Measurements from ENCODE around the gene ERMP1.
A peak's percentile ranks its signal among the peaks of the same experiment; 100 is the strongest.

ERMP1 gene

GRCh38 chr9:5869315-5870019 lies 36.5 kb upstream of the ERMP1 start:
- DNase-seq (ENCODE audit: low read depth), result peak; percentile 51
- no peak overlapping the region for H3K4me3 ChIP-seq (ENCODE audit: low read depth, low read length)
- TF ChIP-seq MYC (IDR thresholded peaks at IDR 0.05; ENCODE audit: low read depth, low read length) (no peak), POLR2A (IDR thresholded peaks at IDR 0.05; ENCODE audit: extremely low read depth, insufficient read length) (no peak), MAX (IDR thresholded peaks at IDR 0.05; ENCODE audit: low read depth, low read length) (no peak), CTCF (IDR thresholded peaks at IDR 0.05; ENCODE audit: low read depth, low read length) (peak; percentile 82)

GRCh38 chr9:5868235-5868634 lies 35.3 kb upstream of the ERMP1 start:
- no peak for TF ChIP-seq CTCF (IDR thresholded peaks at IDR 0.05; ENCODE audit: low read depth, low read length)
- DNase-seq (ENCODE audit: low read depth), result no peak
- H3K4me3 ChIP-seq (ENCODE audit: low read depth, low read length), result no peak overlapping the region

- no peak for DNase-seq (ENCODE audit: low read depth)
- TF ChIP-seq CTCF (IDR thresholded peaks at IDR 0.05; ENCODE audit: low read depth, low read length) (no peak), POLR2A (IDR thresholded peaks at IDR 0.05; ENCODE audit: extremely low read depth, insufficient read length) (no peak), MYC (IDR thresholded peaks at IDR 0.05; ENCODE audit: low read depth, low read length) (no peak), MAX (IDR thresholded peaks at IDR 0.05; ENCODE audit: low read depth, low read length) (no peak)
- no peak overlapping the region for H3K4me3 ChIP-seq (ENCODE audit: low read depth, low read length)
Measured at GRCh38 chr9:5866685-5867084, 33.8 kb upstream of the ERMP1 start.

GRCh38 chr9:5866272-5866671 lies 33.4 kb upstream of the ERMP1 start:
- no peak overlapping the region for H3K4me3 ChIP-seq (ENCODE audit: low read depth, low read length)

GRCh38 chr9:5864446-5864845 lies 31.5 kb upstream of the ERMP1 start:
- H3K4me3 ChIP-seq (ENCODE audit: low read depth, low read length), result no peak overlapping the region
- TF ChIP-seq MYC (IDR thresholded peaks at IDR 0.05; ENCODE audit: low read depth, low read length) (no peak), CTCF (IDR thresholded peaks at IDR 0.05; ENCODE audit: low read depth, low read length) (no peak), POLR2A (IDR thresholded peaks at IDR 0.05; ENCODE audit: extremely low read depth, insufficient read length) (no peak), MAX (IDR thresholded peaks at IDR 0.05; ENCODE audit: low read depth, low read length) (no peak)
- DNase-seq (ENCODE audit: low read depth), result no peak

More at GRCh38 chr9:5866272-5866671, 33.4 kb upstream of the ERMP1 start:
- TF ChIP-seq MAX (IDR thresholded peaks at IDR 0.05; ENCODE audit: low read depth, low read length) (no peak), POLR2A (IDR thresholded peaks at IDR 0.05; ENCODE audit: extremely low read depth, insufficient read length) (no peak), CTCF (IDR thresholded peaks at IDR 0.05; ENCODE audit: low read depth, low read length) (no peak), MYC (IDR thresholded peaks at IDR 0.05; ENCODE audit: low read depth, low read length) (no peak)
- DNase-seq (ENCODE audit: low read depth), result no peak
